GM23248 (cell line): ENCODE measurements around the gene MDK.

ENCODE experiments used
- EZH2 ChIP-seq: fragments of 200-600 bp; sonication (generic); IDR thresholded peaks from 2 replicates; pipeline ENCODE4 v1.6.1; 2018; ENCODE audit warnings: antibody characterized with exemption, mild to moderate bottlenecking; ENCODE audit not compliant: insufficient read depth, poor library complexity, severe bottlenecking
- EZH2phosphoT487 ChIP-seq: fragments of 200-600 bp; sonication (generic); IDR thresholded peaks from 2 replicates; pipeline ENCODE4 v1.6.1; 2018; ENCODE audit warnings: antibody characterized with exemption, moderate library complexity, mild to moderate bottlenecking, low read depth; ENCODE audit not compliant: insufficient read depth

DNA sequence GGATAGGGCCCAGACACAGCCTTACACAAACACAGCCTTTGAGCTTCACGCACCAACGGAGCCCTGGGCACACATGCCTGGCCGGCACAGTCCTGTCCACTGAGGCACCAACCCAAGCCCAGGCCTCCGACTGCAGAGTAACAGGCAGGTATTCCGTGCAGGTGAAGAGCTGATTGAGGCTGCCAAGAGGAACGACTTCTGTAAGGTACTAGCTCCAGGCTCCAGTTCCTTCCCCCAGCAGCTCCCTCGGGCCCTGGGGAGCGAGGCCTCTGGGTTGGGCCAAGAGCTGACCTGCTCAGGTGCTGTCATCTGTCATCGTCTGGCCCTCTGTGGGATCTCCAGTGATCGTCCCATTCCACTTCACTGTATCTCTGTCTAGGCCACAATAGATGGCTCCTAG, 3.2 kb upstream of the MDK start:
- no peak for TF ChIP-seq EZH2
- TF ChIP-seq EZH2phosphoT487: no peak
